HL-60 (cell line): ENCODE results near the gene ANKUB1.

Source experiments
- DNase-seq, 2 experiments: peaks; one replicate each; pipeline ENCODE4 v3.0.0-alpha.2; 2010 to 2020; ENCODE audit warnings: low read depth in 1 of 2, low spot score in 1 of 2
- H3K27ac ChIP-seq: fragments of 250-450 bp; sonication (Bioruptor Pico); replicated peaks from 2 replicates; pipeline ENCODE4 v1.5.1; 2020; ENCODE audit warnings: mild to moderate bottlenecking, moderate library complexity
- H3K27me3 ChIP-seq: fragments of 250-450 bp; sonication (Bioruptor Pico); 2 replicates; pipeline ENCODE4 v1.5.1; 2021; ENCODE audit warnings: mild to moderate bottlenecking, moderate library complexity; ENCODE audit not compliant: insufficient read depth, poor library complexity, severe bottlenecking
- H3K4me3 ChIP-seq: replicated peaks from 2 replicates; pipeline ENCODE4 v1.5.1; 2011; ENCODE audit warnings: mild to moderate bottlenecking, control low read depth, low read length; ENCODE audit not compliant: insufficient read depth
- GABPA ChIP-seq: IDR thresholded peaks from 2 replicates; pipeline ENCODE4 v1.6.1; 2012; ENCODE audit warnings: low read depth
- POLR2AphosphoS5 ChIP-seq: IDR thresholded peaks from 2 replicates; pipeline ENCODE4 v1.6.1; 2012; ENCODE audit warnings: low read depth
- SPI1 ChIP-seq: IDR thresholded peaks from 2 replicates; pipeline ENCODE4 v1.6.1; 2012; ENCODE audit warnings: low read depth, mild to moderate bottlenecking, borderline replicate concordance
- TF ChIP-seq, protein P1 (sequence below): IDR thresholded peaks from one replicate; pipeline ENCODE4 v1.5.1; 2011; ENCODE audit warnings: low read length, control low read depth, inconsistent platforms; ENCODE audit not compliant: insufficient read depth
- TF ChIP-seq, protein P2 (sequence below): IDR thresholded peaks from 2 replicates; pipeline ENCODE4 v1.6.1; 2012; ENCODE audit warnings: low read depth; ENCODE audit not compliant: insufficient replicate concordance

ANKUB1 gene

DNA sequence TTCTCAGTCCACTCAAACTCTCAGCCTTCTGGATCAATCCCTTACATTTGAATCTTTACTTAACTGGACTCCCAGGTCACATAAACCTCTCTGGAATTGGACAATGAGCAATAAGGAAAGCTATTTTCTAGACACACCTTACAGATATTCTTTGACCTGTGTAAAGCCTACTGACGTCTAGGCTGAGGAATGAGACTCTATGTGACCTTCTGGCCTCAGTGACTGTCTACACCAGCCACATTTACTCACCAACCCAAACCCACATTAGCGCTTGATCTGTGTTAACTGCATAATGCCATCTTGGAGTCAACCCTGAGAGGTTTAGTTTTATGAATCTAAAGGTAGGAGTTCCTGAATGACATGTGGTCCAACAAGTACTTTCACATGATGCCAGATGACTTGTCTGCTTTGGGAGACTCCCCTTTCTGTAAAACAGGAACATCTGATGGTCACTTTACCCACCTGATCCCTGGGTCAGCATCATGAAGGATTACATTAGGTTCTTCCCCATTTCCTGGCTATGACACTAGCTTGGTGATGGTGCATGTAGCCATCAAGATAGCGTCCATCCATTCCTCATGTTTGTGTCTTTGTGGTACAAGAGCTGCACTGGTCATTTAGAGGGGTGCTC lies 28.7 kb downstream of the ANKUB1 start:
- Histone ChIP-seq H3K27me3 (no peaks in the 10 kb centered on the region), H3K27ac (no peak overlapping the region), H3K4me3 (no peak overlapping the region)
- DNase-seq = no peak
- TF ChIP-seq, protein P1, sequence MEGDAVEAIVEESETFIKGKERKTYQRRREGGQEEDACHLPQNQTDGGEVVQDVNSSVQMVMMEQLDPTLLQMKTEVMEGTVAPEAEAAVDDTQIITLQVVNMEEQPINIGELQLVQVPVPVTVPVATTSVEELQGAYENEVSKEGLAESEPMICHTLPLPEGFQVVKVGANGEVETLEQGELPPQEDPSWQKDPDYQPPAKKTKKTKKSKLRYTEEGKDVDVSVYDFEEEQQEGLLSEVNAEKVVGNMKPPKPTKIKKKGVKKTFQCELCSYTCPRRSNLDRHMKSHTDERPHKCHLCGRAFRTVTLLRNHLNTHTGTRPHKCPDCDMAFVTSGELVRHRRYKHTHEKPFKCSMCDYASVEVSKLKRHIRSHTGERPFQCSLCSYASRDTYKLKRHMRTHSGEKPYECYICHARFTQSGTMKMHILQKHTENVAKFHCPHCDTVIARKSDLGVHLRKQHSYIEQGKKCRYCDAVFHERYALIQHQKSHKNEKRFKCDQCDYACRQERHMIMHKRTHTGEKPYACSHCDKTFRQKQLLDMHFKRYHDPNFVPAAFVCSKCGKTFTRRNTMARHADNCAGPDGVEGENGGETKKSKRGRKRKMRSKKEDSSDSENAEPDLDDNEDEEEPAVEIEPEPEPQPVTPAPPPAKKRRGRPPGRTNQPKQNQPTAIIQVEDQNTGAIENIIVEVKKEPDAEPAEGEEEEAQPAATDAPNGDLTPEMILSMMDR = no peak
- no peak for TF ChIP-seq SPI1
- no peak for TF ChIP-seq POLR2AphosphoS5
- no peak for TF ChIP-seq GABPA
- TF ChIP-seq, protein P2, sequence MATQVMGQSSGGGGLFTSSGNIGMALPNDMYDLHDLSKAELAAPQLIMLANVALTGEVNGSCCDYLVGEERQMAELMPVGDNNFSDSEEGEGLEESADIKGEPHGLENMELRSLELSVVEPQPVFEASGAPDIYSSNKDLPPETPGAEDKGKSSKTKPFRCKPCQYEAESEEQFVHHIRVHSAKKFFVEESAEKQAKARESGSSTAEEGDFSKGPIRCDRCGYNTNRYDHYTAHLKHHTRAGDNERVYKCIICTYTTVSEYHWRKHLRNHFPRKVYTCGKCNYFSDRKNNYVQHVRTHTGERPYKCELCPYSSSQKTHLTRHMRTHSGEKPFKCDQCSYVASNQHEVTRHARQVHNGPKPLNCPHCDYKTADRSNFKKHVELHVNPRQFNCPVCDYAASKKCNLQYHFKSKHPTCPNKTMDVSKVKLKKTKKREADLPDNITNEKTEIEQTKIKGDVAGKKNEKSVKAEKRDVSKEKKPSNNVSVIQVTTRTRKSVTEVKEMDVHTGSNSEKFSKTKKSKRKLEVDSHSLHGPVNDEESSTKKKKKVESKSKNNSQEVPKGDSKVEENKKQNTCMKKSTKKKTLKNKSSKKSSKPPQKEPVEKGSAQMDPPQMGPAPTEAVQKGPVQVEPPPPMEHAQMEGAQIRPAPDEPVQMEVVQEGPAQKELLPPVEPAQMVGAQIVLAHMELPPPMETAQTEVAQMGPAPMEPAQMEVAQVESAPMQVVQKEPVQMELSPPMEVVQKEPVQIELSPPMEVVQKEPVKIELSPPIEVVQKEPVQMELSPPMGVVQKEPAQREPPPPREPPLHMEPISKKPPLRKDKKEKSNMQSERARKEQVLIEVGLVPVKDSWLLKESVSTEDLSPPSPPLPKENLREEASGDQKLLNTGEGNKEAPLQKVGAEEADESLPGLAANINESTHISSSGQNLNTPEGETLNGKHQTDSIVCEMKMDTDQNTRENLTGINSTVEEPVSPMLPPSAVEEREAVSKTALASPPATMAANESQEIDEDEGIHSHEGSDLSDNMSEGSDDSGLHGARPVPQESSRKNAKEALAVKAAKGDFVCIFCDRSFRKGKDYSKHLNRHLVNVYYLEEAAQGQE = no peak

DNA sequence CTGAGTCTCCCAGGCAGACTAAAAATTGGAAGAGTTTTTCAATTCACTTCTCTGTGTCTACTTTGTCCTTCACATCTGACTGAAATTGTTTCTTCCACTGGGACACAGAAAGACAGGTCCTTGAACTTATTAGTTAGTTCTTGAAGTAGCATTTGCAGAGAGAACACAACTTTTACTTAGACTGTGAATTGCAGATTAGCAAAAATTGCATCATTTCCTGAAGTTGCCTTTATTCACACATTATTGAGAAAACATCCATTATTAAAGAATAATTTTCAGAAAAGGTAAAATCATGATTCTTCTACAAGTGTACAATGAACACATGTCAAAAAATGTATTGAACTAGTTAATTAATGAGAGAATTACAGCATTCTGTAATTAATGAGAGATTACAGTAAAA lies 38.6 kb downstream of the ANKUB1 start:
- DNase-seq = no peak
- Histone ChIP-seq H3K27me3 (no peaks in the 10 kb centered on the region), H3K4me3 (no peak overlapping the region), H3K27ac (no peak overlapping the region)
- TF ChIP-seq SPI1 = no peak
- no peak for TF ChIP-seq POLR2AphosphoS5
- TF ChIP-seq, protein P2 = no peak
- TF ChIP-seq GABPA = no peak
- TF ChIP-seq, protein P1 = no peak

DNA sequence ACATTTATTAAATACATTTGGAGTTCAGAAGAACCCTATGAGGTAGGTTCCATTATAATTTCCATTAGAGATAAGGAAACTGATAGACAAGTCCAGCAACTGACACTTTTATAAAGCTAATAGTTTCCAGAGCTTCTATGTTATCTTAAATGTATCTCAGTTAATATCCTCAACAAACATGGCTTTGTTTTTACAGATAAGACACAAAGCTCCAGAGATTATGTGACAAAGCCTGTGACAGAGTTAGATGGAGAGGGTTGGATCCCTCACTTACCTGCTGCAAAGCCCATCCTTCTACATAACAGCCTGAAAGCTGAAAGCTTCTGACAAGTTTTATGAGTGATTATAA lies 39.6 kb downstream of the ANKUB1 start:
- TF ChIP-seq, protein P2 = no peak
- TF ChIP-seq GABPA (no peak), SPI1 (no peak), POLR2AphosphoS5 (no peak)
- TF ChIP-seq, protein P1 = no peak
- Histone ChIP-seq H3K4me3 (peak overlapping the region; percentile 99), H3K27me3 (no peaks in the 10 kb centered on the region), H3K27ac (peak overlapping the region; percentile 5)
- DNase-seq = no peak
